ENCODE measurements around the gene OR9Q2. TPM values are rescaled to one million over a fixed set of nuclear protein-coding genes. Genes with fewer than 3 reads are reported as not detected.

The OR9Q2 gene
- not detected in 5 replicates for total RNA-seq (2022; extraction: Qiagen RNA extraction)

GRCh38 chr11:58188770-58189169, at the start of gene OR9Q2:
OR9Q2 (plus strand) TSS chr11:58189070; CDS start chr11:58190491, 1,421 bp downstream.

GRCh38 chr11:58204042-58204441, 15.2 kb downstream of the OR9Q2 start, which contains the start of gene OR1S2:
OR1S2 (minus strand) TSS chr11:58204142; CDS start chr11:58204142, 0 bp downstream.

GRCh38 chr11:58212420-58212819, 23.6 kb downstream of the OR9Q2 start, which contains the start of gene OR1S1:
OR1S1 (plus strand) TSS chr11:58212720.

Other genes with a start within 250 kb of the OR9Q2 start
- gene OR9Q1, start 165.2 kb upstream of the OR9Q2 start, total RNA-seq (2022; extraction: Qiagen RNA extraction), result not detected in 5 replicates
- not detected in 5 replicates for gene OR6Q1, start 158.1 kb upstream of the OR9Q2 start, total RNA-seq (2022; extraction: Qiagen RNA extraction)
- not detected in 5 replicates for gene OR9I1, start 63.5 kb upstream of the OR9Q2 start, total RNA-seq (2022; extraction: Qiagen RNA extraction)
- gene OR1S2, start 15.1 kb downstream of the OR9Q2 start, total RNA-seq (2022; extraction: Qiagen RNA extraction), result not detected in 5 replicates
- not detected in 5 replicates for gene OR1S1, start 23.6 kb downstream of the OR9Q2 start, total RNA-seq (2022; extraction: Qiagen RNA extraction)
- gene OR10Q1, start 39.8 kb downstream of the OR9Q2 start, total RNA-seq (2022; extraction: Qiagen RNA extraction), result not detected in 5 replicates
- gene OR10W1, start 79.2 kb downstream of the OR9Q2 start, total RNA-seq (2022; extraction: Qiagen RNA extraction), result not detected in 5 replicates
- not detected in 5 replicates for gene OR5B17, start 170.0 kb downstream of the OR9Q2 start, total RNA-seq (2022; extraction: Qiagen RNA extraction)
- gene OR5B3, start 217.8 kb downstream of the OR9Q2 start, total RNA-seq (2022; extraction: Qiagen RNA extraction), result not detected in 5 replicates
- not detected in 5 replicates for gene OR5B2, start 239.1 kb downstream of the OR9Q2 start, total RNA-seq (2022; extraction: Qiagen RNA extraction)